ENCODE measurements around the gene PCDHB3.
A peak's percentile ranks its signal among the peaks of the same experiment; 100 is the strongest.
"Not testable (repeated sequence)": the region's sequence is repeated elsewhere in the genome, so short reads cannot be mapped to it uniquely, and the experiment has no call there.

The PCDHB3 gene

DNA sequence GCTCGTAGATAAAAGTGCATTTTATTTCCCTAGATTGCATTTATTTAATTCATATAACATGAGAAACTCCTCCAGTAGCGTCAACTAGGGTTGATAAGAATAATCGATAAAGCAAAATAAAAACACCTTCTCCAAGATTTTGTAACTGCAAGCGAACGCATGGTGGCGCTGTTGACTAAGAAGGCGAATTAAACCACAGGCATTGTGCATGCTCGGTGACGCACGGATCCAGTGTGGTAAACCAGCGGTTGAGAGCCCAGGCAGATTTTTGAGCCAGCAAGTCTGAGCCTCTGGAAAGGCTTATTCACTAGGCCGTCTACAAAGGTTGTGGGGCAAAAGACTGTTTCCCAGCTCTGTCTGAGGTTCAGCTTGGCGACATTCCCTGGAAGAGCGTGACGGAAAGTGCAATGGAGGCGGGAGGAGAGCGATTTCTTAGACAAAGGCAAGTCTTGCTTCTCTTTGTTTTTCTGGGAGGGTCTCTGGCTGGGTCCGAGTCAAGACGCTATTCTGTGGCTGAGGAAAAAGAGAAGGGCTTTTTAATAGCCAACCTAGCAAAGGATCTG is at the start of gene PCDHB3:
Gene PCDHB3 (plus strand): TSS at position 231 of the 563 bp plus-strand sequence. CDS start 177 bp downstream, at position 408.
- peak; percentile 23 to 51 for DNase-seq

- no peak for DNase-seq
Measured at GRCh38 chr5:141050622-141051520, 49.4 kb upstream of the PCDHB3 start, which contains the start of gene PCDHB1. PCDHB1 (plus strand) TSS chr5:141051374; CDS start chr5:141051471, 97 bp downstream.

GRCh38 chr5:141051521-141051866 is 48.8 kb upstream of the PCDHB3 start:
- no peak for DNase-seq

GRCh38 chr5:141077826-141078225 is 22.4 kb upstream of the PCDHB3 start:
- DNase-seq, result no peak

DNA sequence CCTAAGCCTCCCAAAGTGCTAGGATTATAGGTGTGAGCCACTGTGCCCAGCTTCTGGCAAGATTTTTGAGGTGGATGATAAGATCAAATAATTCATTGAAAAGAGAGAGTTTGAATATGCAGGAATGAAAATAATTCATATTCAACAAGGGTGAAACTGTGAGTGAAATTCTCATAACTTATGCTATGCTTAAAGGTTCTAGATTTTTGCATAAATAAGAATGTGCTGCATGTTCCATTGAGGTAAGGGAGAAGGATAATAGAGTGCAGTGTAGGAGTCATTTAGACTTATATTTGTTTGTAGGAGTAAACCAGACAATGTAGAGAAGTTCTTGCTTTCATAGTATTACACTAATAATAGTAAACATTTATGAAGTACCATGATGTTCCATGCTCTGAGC is 18.0 kb upstream of the PCDHB3 start:
- no peak for DNase-seq

DNA sequence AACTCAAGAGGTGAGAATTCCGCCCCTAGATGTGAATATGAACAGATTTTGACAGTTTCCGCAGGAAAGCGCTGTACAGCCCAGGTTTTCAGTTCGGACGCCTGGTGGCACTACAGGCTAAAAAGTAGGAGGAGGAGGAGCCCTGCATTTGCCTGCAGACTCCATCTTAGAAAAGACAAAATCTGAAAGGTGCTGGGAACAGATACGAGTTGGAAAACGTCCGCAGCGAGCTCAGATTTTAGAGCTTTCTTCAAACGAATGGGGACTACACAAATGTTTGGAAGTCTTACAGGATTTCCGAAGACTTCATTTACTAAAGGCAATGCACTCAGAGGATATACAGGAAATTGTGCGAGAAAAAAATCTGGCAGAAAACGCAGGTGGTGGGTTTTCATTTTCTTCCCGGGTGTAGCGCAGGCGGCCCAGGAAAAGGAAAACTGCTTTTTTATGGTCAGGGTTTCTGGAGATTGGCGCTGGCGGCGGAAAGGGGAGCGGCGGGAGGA is 15.7 kb upstream of the PCDHB3 start:
- DNase-seq, result peak; percentile 4 to 12

DNA sequence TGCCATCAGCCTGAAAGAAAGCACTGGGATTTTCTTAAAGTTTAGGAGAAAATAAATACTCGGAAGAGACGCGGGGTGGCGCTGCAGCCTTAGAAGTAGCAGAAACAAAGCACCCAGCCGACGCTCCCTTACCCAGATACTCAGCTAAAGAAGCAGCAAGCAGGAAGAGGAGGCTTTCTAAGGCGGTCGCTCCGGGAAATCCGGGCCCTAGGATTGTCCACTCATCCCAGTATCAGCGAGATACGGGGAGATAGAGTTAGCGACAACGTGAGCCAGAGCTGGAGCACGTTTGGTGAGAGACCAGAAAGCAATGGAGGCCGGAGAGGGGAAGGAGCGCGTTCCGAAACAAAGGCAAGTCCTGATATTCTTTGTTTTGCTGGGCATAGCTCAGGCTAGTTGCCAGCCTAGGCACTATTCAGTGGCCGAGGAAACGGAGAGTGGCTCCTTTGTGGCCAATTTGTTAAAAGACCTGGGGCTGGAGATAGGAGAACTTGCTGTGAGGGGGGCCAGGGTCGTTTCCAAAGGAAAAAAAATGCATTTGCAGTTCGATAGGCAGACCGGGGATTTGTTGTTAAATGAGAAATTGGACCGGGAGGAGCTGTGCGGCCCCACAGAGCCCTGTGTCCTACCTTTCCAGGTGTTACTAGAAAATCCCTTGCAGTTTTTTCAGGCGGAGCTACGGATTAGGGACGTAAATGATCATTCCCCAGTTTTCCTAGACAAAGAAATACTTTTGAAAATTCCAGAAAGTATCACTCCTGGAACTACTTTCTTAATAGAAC is 5.6 kb upstream of the PCDHB3 start, which contains the start of gene PCDHB2:
Gene PCDHB2 (plus strand): TSS at position 135 of the 782 bp plus-strand sequence. CDS start 176 bp downstream, at position 311.
- DNase-seq, result no peak

DNA sequence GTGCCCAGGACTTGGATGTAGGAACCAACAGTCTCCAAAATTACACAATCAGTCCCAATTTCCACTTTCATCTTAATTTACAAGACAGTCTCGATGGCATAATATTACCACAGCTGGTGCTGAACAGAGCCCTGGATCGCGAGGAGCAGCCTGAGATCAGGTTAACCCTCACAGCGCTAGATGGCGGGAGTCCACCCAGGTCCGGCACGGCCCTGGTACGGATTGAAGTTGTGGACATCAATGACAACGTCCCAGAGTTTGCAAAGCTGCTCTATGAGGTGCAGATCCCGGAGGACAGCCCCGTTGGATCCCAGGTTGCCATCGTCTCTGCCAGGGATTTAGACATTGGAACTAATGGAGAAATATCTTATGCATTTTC is 5.0 kb upstream of the PCDHB3 start:
- DNase-seq, result no peak

GRCh38 chr5:141096181-141096580 is 4.1 kb upstream of the PCDHB3 start:
- DNase-seq, result not testable (repeated sequence)

DNA sequence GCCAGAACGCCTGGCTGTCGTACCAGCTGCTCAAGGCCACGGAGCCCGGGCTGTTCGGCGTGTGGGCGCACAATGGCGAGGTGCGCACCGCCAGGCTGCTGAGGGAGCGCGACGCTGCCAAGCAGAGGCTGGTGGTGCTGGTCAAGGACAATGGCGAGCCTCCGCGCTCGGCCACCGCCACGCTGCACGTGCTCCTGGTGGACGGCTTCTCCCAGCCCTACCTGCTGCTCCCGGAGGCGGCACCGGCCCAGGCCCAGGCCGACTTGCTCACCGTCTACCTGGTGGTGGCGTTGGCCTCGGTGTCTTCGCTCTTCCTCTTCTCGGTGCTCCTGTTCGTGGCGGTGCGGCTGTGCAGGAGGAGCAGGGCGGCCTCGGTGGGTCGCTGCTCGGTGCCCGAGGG is 3.7 kb upstream of the PCDHB3 start:
- DNase-seq, result not testable (repeated sequence)

DNA sequence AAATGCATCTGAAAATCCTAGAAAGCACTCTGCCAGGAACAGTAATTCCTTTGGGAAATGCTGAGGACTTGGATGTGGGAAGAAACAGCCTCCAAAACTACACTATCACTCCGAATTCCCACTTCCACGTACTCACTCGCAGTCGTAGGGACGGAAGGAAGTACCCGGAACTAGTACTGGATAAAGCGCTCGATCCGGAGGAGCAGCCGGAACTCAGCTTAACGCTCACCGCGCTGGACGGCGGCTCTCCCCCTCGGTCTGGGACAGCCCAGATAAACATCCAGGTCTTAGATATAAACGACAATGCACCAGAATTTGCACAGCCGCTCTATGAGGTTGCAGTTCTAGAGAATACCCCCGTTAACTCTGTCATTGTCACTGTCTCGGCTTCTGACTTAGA is 786 bp downstream of the PCDHB3 start:
- no peak for DNase-seq

- not testable (repeated sequence) for DNase-seq
Measured at GRCh38 chr5:141102070-141102469, 1.8 kb downstream of the PCDHB3 start.

DNA sequence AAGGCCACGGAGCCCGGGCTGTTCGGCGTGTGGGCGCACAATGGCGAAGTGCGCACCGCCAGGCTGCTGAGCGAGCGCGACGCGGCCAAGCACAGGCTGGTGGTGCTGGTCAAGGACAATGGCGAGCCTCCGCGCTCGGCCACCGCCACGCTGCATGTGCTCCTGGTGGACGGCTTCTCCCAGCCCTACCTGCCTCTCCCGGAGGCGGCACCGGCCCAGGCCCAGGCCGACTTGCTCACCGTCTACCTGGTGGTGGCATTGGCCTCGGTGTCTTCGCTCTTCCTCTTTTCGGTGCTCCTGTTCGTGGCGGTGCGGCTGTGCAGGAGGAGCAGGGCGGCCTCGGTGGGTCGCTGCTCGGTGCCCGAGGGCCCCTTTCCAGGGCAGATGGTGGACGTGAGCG is 2.2 kb downstream of the PCDHB3 start:
- not testable (repeated sequence) for DNase-seq

DNA sequence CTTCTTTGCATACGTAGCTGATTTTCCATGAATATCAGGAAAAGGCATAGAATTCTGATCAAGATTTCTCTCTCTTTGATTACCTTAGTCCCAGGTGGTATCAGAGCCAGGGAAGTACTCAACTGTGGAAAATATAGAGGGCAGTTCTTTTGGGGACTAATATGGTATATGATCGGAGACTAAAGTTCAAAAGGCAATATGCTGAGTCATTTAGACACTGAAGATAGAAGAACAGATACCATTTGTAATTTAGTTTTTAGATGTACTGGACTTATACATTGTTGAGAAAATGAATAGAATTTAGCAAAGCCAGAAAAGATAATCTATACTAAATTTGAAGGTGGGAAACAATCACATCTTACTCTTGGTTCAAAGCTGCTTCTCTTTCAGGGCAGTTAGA is 5.1 kb downstream of the PCDHB3 start:
- DNase-seq, result no peak

DNA sequence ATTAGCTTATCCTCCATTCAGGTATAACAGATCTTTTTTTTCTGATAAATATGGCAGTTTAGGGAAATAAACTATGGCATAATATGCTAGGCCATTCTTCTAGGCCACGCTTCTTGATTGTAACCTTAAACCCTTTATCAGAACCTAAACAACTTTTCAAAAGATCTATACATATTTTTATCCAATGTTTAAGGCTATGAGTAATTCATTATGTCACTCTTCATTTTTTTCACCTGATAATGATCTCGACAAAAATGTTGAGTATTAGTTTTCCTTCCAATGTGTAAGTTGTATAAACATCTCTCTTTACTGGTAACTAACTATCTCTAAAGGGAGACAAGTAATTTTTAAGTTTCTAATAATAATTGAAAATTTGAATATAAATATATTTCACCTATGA is 19.0 kb downstream of the PCDHB3 start:
- DNase-seq, result no peak

DNA sequence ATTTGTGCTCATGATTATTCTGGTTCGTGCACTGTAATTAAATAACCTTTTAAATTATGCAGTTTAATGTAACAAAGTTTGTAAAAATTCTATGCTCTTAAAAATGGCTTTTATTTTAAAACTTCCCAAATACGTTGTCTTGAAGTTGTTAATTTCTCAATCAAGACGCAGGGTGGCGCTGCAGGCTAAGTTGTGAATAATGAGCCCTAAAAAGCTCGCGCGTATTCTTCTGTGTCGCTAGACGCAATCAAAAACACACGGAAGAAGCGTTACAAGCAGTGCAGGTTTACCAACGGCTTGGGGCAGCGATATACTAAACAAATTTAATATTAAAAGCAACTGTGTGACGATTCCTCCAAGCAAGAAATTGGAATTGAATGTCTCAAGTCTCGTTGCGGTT is 21.3 kb downstream of the PCDHB3 start, which contains the start of gene PCDHB4:
Gene PCDHB4 (plus strand): TSS at position 256 of the 400 bp plus-strand sequence. CDS start 181 bp downstream, outside the sequence.
- DNase-seq, result no peak

DNA sequence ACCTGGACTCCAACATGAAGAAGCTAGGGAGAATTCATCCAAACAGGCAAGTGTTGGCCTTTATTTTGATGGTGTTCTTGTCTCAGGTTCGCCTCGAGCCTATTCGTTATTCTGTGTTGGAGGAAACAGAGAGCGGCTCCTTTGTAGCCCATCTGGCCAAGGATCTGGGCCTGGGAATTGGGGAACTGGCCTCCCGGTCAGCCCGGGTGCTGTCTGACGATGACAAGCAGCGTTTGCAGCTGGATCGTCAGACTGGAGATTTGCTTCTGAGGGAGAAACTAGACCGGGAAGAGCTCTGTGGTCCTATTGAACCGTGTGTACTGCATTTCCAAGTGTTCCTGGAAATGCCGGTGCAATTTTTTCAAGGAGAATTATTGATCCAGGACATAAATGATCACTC is 21.7 kb downstream of the PCDHB3 start:
- DNase-seq, result no peak

DNA sequence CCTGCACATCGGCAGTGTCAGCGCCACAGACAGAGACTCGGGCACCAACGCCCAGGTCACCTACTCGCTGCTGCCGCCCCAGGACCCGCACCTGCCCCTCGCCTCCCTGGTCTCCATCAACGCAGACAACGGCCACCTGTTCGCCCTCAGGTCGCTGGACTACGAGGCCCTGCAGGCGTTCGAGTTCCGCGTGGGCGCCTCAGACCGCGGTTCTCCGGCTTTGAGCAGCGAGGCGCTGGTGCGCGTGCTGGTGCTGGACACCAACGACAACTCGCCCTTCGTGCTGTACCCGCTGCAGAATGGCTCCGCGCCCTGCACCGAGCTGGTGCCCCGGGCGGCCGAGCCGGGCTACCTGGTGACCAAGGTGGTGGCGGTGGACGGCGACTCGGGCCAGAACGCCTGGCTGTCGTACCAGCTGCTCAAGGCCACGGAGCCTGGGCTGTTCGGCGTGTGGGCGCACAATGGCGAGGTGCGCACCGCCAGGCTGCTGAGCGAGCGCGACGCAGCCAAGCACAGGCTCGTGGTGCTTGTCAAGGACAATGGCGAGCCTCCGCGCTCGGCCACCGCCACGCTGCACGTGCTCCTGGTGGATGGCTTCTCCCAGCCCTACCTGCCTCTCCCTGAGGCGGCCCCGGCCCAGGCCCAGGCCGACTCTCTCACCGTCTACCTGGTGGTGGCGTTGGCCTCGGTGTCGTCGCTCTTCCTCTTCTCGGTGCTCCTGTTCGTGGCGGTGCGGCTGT is 23.3 kb downstream of the PCDHB3 start:
- not testable (repeated sequence) for DNase-seq

GRCh38 chr5:141127305-141127704 is 27.0 kb downstream of the PCDHB3 start:
- DNase-seq, result no peak

- no peak for DNase-seq
Measured at GRCh38 chr5:141135030-141135717, 34.9 kb downstream of the PCDHB3 start, which contains the start of gene PCDHB5. PCDHB5 (plus strand) TSS chr5:141135206; CDS start chr5:141135435, 229 bp downstream.

DNA sequence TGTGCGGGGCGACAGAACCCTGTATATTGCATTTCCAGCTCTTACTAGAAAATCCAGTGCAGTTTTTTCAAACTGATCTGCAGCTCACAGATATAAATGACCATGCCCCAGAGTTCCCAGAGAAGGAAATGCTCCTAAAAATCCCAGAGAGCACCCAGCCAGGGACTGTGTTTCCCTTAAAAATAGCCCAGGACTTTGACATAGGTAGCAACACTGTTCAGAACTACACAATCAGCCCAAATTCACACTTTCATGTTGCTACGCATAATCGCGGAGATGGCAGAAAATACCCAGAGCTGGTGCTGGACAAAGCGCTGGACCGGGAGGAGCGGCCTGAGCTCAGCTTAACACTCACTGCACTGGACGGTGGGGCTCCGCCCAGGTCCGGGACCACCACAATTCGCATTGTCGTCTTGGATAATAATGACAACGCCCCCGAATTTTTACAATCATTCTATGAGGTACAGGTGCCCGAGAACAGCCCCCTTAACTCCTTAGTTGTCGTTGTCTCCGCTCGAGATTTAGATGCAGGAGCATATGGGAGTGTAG is 35.5 kb downstream of the PCDHB3 start:
- no peak for DNase-seq

Data from stimulated activated CD4-positive, alpha-beta T cell treated with anti-CD3 and anti-CD28 coated beads, Interleukin-2, amount 100 ng/mL, for 48 hours (primary cell).